Spleen (tissue), 11 donors: Measurements from ENCODE around the gene JTB. TPM values are rescaled to one million over a fixed set of nuclear protein-coding genes. Genes with fewer than 3 reads are reported as not detected.

ENCODE experiments used
- DNase-seq: peaks from one replicate; pipeline ENCODE4 v3.0.0-alpha.2; 2020
- H3K27ac ChIP-seq, 8 donors: fragments of 200-600 bp; sonication (generic) in 7 of 8; 1 replicate in 4 of 8; 2 replicates in 4 of 8; pipeline versions ENCODE4 v1.5.0 to v1.8.0; 2016 to 2021; ENCODE audit warnings: inconsistent platforms in 4 of 8, mild to moderate bottlenecking in 4 of 8, moderate library complexity in 1 of 8
- H3K27me3 ChIP-seq, 7 donors: fragments of 200-600 bp; sonication (generic) in 6 of 7; replicated peaks in 1 of 7; 1 replicate in 4 of 7; 2 replicates in 3 of 7; pipeline versions ENCODE4 v1.5.0 to v1.8.0; 2016 to 2021; ENCODE audit warnings: inconsistent platforms in 3 of 7, mild to moderate bottlenecking in 1 of 7
- H3K36me3 ChIP-seq, 6 donors: fragments of 200-600 bp; sonication (generic) in 5 of 6; 1 replicate in 4 of 6; 2 replicates in 2 of 6; pipeline versions ENCODE4 v1.5.0 to v1.8.0; 2016 to 2021; ENCODE audit warnings: inconsistent platforms in 2 of 6
- H3K4me1 ChIP-seq, 6 donors: fragments of 200-600 bp; sonication (generic) in 5 of 6; 1 replicate in 3 of 6; 2 replicates in 3 of 6; pipeline versions ENCODE4 v1.5.0 to v1.8.0; 2016 to 2021; ENCODE audit warnings: inconsistent platforms in 3 of 6
- H3K4me3 ChIP-seq, 8 donors: fragments of 200-600 bp; sonication (generic) in 7 of 8; 1 replicate in 4 of 8; 2 replicates in 4 of 8; pipeline versions ENCODE4 v1.5.0 to v1.8.0; 2016 to 2021; ENCODE audit warnings: inconsistent platforms in 4 of 8, mild to moderate bottlenecking in 4 of 8, moderate library complexity in 2 of 8
- H3K9me3 ChIP-seq, 8 donors: fragments of 200-600 bp; sonication (generic) in 7 of 8; 1 replicate in 4 of 8; 2 replicates in 4 of 8; pipeline versions ENCODE4 v1.5.0 to v1.8.0; 2016 to 2021; ENCODE audit warnings: inconsistent platforms in 4 of 8
- POLR2A ChIP-seq, 3 donors: fragments of 450-650 bp; IDR thresholded peaks; one replicate each; pipeline ENCODE4 v1.5.1; 2017; ENCODE audit warnings: antibody characterized with exemption in 3 of 3, mild to moderate bottlenecking in 1 of 3
- POLR2AphosphoS5 ChIP-seq, 3 donors: sonication (generic); formaldehyde crosslinking; IDR thresholded peaks; one replicate each; pipeline ENCODE4 v1.5.1; 2017; ENCODE audit warnings: antibody characterized with exemption in 3 of 3
- WGBS, 5 donors: extraction: QIAGEN DNeasy Blood & Tissue Kit in 3 of 5; methylation state at CpG; one replicate each; pipeline versions ENCODE4 v1.1.5 to v1.1.7; 2013 to 2018; 5-methylcytosine and 5-hydroxymethylcytosine counted together
- intact Hi-C: fragments of 100-400 bp; cut with DNase I; formaldehyde crosslinking; loops from one replicate; pipeline ENCODE4 v1.15.0; 2023; ENCODE audit warnings: low total_unique reads
- polyA plus RNA-seq, 3 donors: library from polyadenylated mRNA; stranded (reverse); fragments of 200-250 nt; gene quantifications; one replicate each; pipeline ENCODE4 v1.2.1, GENCODE V29; 2013
- total RNA-seq, 7 donors: library from RNA; depleted of rRNA in 3 of 7; stranded (reverse); fragments of >200 nt in 3 of 7; fragmentation: NEBNext Ultra II Directional in 4 of 7; extraction: Animal tissue kit (Norgen Biotek cat#: 25700) in 4 of 7; gene quantifications; one replicate each; pipeline versions ENCODE4 v1.1.0 to v1.2.1, GENCODE V29; 2016 to 2021
- TF ChIP-seq, protein P1 (sequence below), 11 experiments: fragments of 200-600 bp in 7 of 11; fragments of 450-650 bp in 4 of 11; sonication (generic) in 4 of 11; IDR thresholded peaks in 8 of 11; conservative IDR thresholded peaks in 3 of 11; 1 replicate in 7 of 11; 2 replicates in 4 of 11; pipeline versions ENCODE4 v1.4.0 to v1.8.0; 2016 to 2021; ENCODE audit warnings: antibody characterized with exemption in 11 of 11, inconsistent platforms in 4 of 11, mild to moderate bottlenecking in 1 of 11
- donor health status: healthy with polysubstance abuse.
- donor health status: DM: no; HTN: no; CAD: no; lungs with moderate emphysema.
- donor health status: DM: no; HTN: no; CAD: no.
- donor health status: Bipolar disorder and iron deficiency.
- donor health status: healthy.
- donor health status: DM: no; HTN: no; CAD: no.
- donor health status: DM: yes; HTN: yes; CAD: no.

Gene JTB
- total and polyA plus RNA-seq, 10 donors = 97.9 to 243 (median 194) TPM

GRCh38 chr1:153958961-153959260 is 18.6 kb downstream of the JTB start:
- H3K27ac ChIP-seq = peak overlapping the region; percentile 85 to 99 (median 97)
- TF ChIP-seq POLR2A (IDR thresholded peaks at IDR 0.05) (no peak), POLR2AphosphoS5 (IDR thresholded peaks at IDR 0.05) (no peak)
- TF ChIP-seq, protein P1, sequence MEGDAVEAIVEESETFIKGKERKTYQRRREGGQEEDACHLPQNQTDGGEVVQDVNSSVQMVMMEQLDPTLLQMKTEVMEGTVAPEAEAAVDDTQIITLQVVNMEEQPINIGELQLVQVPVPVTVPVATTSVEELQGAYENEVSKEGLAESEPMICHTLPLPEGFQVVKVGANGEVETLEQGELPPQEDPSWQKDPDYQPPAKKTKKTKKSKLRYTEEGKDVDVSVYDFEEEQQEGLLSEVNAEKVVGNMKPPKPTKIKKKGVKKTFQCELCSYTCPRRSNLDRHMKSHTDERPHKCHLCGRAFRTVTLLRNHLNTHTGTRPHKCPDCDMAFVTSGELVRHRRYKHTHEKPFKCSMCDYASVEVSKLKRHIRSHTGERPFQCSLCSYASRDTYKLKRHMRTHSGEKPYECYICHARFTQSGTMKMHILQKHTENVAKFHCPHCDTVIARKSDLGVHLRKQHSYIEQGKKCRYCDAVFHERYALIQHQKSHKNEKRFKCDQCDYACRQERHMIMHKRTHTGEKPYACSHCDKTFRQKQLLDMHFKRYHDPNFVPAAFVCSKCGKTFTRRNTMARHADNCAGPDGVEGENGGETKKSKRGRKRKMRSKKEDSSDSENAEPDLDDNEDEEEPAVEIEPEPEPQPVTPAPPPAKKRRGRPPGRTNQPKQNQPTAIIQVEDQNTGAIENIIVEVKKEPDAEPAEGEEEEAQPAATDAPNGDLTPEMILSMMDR (IDR thresholded peaks at IDR 0.05 in 8 of 11, conservative IDR thresholded peaks at IDR 0.05 in 3 of 11) = no peak
- peak; percentile 40 for DNase-seq
- H3K4me1 ChIP-seq = peaks cover 43 to 88% (median 74%) of the 10 kb centered on the region in 6 donors
- H3K4me3 ChIP-seq = peak overlapping the region in 7 of 8 donors; percentile 84 to 97 (median 91)
- WGBS, 5 donors = 14 to 32% (median 28%) methylated on average over 4 of the region's 4 CpGs
- intact Hi-C loops = no loop called here
- peaks cover 0 to 46% (median 25%) of the 10 kb centered on the region in 6 donors for H3K36me3 ChIP-seq
- no peaks in the 10 kb centered on the region for H3K9me3 ChIP-seq
- no peaks in the 10 kb centered on the region for H3K27me3 ChIP-seq

- H3K4me3 ChIP-seq = peak within 1 kb of the TSS; percentile 84 to 97 (median 92)
- peak within 1 kb of the TSS; percentile 85 to 99 (median 97) for H3K27ac ChIP-seq
- WGBS, 5 donors = 0 to 1% (median 1%) methylated on average over 69 to 74 of the region's 75 CpGs
- intact Hi-C loops = no loop called here
- no peaks in the 10 kb centered on the region for H3K27me3 ChIP-seq
- H3K36me3 ChIP-seq = peaks cover 0 to 51% (median 30%) of the 10 kb centered on the region in 6 donors
- H3K4me1 ChIP-seq = peaks cover 43 to 90% (median 73%) of the 10 kb centered on the region in 6 donors
- no peaks in the 10 kb centered on the region for H3K9me3 ChIP-seq
- TF ChIP-seq, protein P1 (IDR thresholded peaks at IDR 0.05 in 8 of 11, conservative IDR thresholded peaks at IDR 0.05 in 3 of 11) = peak in 1 of 11 experiments; percentile 8
- peak; percentile 51 to 62 (median 51) for TF ChIP-seq POLR2A (IDR thresholded peaks at IDR 0.05)
- TF ChIP-seq POLR2AphosphoS5 (IDR thresholded peaks at IDR 0.05) = peak; percentile 95 to 96 (median 95)
- peak; percentile 99 for DNase-seq
Observed at GRCh38 chr1:153958111-153958960, 19.1 kb downstream of the JTB start, which contains the start of gene CRTC2. CRTC2 (minus strand) TSS chr1:153958612; CDS start chr1:153958497, 115 bp downstream.

- intact Hi-C loops = no loop called here
- Histone ChIP-seq H3K36me3 (peaks cover 0 to 57% (median 36%) of the 10 kb centered on the region in 6 donors), H3K4me3 (peak overlapping the region; percentile 84 to 97 (median 92)), H3K27ac (peak overlapping the region; percentile 85 to 99 (median 97)), H3K27me3 (no peaks in the 10 kb centered on the region), H3K9me3 (no peaks in the 10 kb centered on the region), H3K4me1 (peaks cover 42 to 92% (median 69%) of the 10 kb centered on the region in 6 donors)
- DNase-seq = no peak
- 0% methylated on average over 13 of the region's 13 CpGs for WGBS, 5 donors
- TF ChIP-seq POLR2AphosphoS5 (IDR thresholded peaks at IDR 0.05) (peak in 1 of 3 donors; percentile 46), POLR2A (IDR thresholded peaks at IDR 0.05) (peak in 1 of 3 donors; percentile 18)
- TF ChIP-seq, protein P1 (IDR thresholded peaks at IDR 0.05 in 8 of 11, conservative IDR thresholded peaks at IDR 0.05 in 3 of 11) = no peak
Observed at GRCh38 chr1:153957744-153958110, 19.7 kb downstream of the JTB start.
